ENCODE data around the gene OR10H3. TPM values are rescaled to one million over a fixed set of nuclear protein-coding genes. Genes with fewer than 3 reads are reported as not detected.

OR10H3 gene, protein sequence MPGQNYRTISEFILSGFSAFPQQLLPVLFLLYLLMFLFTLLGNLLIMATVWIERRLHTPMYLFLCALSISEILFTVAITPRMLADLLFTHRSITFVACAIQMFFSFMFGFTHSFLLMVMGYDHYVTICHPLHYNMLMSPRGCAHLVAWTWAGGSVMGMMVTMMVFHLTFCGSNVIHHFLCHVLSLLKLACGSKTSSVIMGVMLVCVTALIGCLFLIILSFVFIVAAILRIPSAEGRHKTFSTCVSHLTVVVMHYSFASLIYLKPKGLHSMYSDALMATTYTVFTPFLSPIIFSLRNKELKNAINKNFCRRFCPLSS
- not detected for total RNA-seq

GRCh38 chr19:15737722-15738121 lies at the start of gene OR10H3:
Gene OR10H3, plus strand, starts transcription at chr19:15737985. Its CDS starts 3,408 bp downstream, at chr19:15741393.

DNA sequence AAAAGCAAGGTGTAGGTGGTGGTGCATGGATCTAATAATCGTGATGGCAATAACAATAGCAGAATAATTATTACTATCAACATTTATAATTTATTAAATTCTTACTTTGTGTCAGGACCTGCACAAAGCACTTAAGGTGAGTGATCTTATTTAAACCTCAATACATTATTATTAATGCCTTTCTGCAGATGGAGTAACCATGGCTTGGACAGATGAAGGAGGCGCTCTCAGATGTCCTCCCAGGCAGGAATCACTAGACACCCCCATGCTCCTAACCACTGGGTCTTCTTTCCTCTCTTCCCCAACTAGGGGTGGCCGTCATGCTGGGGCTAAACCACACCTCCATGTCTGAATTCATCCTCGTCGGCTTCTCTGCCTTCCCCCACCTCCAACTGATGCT lies 10.1 kb upstream of the OR10H3 start, which contains the start of gene OR10H2:
Gene OR10H2, plus strand, starts transcription at position 301 of the 400 bp plus-strand sequence. Its CDS starts 20 bp downstream, at position 321.

DNA sequence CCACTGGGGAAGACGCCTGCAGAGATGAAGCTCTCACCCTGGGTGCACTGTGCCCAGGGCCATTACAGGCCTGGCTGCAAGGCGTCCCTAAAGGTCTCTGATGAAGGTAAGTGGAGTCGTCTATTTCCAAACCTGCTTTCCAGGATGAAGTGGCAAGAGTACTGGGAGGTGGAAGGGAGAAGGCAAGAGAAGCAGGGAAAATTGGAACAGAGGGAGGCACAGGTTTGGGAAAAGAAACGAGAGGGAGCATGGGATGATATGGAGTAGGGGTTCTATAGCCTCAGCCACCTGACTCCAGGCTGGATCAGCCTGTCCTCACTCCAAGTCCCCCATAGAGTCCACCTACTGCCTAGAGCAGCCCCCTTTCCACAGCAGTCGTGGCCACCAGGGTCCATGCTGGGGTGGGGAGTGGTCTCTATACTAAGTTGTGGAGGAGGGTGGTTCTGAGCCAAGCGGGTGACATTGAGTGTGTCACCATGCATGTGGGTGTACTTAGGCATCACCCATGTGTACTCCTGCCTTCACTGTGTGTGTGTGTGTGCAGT lies 49.9 kb downstream of the OR10H3 start, which contains the start of gene OR10H5:
Gene OR10H5, plus strand, starts transcription at position 51 of the 545 bp plus-strand sequence. CDS start 6,388 bp downstream, outside the sequence.

Other genes with a start within 250 kb of the OR10H3 start
- gene CYP4F22, start 229.5 kb upstream of the OR10H3 start, total RNA-seq: not detected
- not detected for gene CYP4F8, start 122.8 kb upstream of the OR10H3 start, total RNA-seq
- 0.23 TPM for gene CYP4F3, start 97.1 kb upstream of the OR10H3 start, total RNA-seq
- 0.69 TPM for gene CYP4F12, start 64.9 kb upstream of the OR10H3 start, total RNA-seq
- not detected for gene OR10H2, start 10.0 kb upstream of the OR10H3 start, total RNA-seq
- not detected for gene OR10H5, start 49.7 kb downstream of the OR10H3 start, total RNA-seq
- gene OR10H1, start 77.7 kb downstream of the OR10H3 start, total RNA-seq: not detected
- gene CYP4F2, start 160.1 kb downstream of the OR10H3 start, total RNA-seq: not detected
- 0.23 TPM for gene CYP4F11, start 196.5 kb downstream of the OR10H3 start, total RNA-seq
- gene OR10H4, start 211.0 kb downstream of the OR10H3 start, total RNA-seq: not detected

All from diencephalon (tissue), 1 donor.